HEK293T (cell line): ENCODE measurements around the gene CACNA1S.

Source experiments
- BHLHE40 ChIP-seq: fragments of 450-650 bp; IDR thresholded peaks from 2 replicates; pipeline ENCODE4 v1.6.1; 2016; ENCODE audit warnings: mild to moderate bottlenecking, moderate library complexity, borderline replicate concordance
- FOXK2 ChIP-seq: fragments of 450-650 bp; IDR thresholded peaks from 2 replicates; pipeline ENCODE4 v1.6.1; 2016; ENCODE audit warnings: mild to moderate bottlenecking
- FOXM1 ChIP-seq: fragments of 450-650 bp; IDR thresholded peaks from 2 replicates; pipeline ENCODE4 v1.6.1; 2017; ENCODE audit warnings: mild to moderate bottlenecking, borderline replicate concordance
- LEF1 ChIP-seq: fragments of 450-650 bp; IDR thresholded peaks from 2 replicates; pipeline ENCODE4 v1.6.1; 2017; ENCODE audit warnings: mild to moderate bottlenecking, borderline replicate concordance
- NFRKB ChIP-seq: fragments of 450-650 bp; IDR thresholded peaks from 2 replicates; pipeline ENCODE4 v1.6.1; 2016; ENCODE audit warnings: mild to moderate bottlenecking, moderate library complexity
- SUZ12 ChIP-seq: fragments of 450-650 bp; IDR thresholded peaks from 2 replicates; pipeline ENCODE4 v1.6.1; 2016; ENCODE audit warnings: mild to moderate bottlenecking
- TARDBP ChIP-seq: fragments of 450-650 bp; IDR thresholded peaks from 2 replicates; pipeline ENCODE4 v1.6.1; 2016
- TF ChIP-seq, protein P1 (sequence below): fragments of 450-650 bp; IDR thresholded peaks from 2 replicates; pipeline ENCODE4 v1.6.1; 2016

DNA sequence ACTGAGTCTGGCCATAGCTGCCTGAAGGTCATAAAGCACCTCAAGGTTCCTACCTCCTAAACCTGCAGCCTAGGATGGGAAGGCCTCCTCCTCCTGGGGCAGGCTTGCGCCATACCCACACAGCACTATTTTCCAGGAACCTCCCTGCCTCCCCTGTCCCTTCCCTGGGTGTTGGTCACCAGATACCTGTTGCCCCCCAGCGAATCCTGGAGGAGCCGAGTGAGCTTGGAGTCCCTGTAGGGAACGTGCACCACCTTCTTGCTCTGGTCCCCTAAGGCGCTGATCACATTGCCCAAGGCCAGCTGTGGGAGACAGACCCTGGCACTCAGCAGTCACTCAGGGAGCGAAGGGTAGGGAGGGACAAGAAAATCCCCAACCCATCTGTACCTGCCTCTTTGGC is 108.1 kb downstream of the CACNA1S start:
- TF ChIP-seq NFRKB = no peak
- no peak for TF ChIP-seq FOXM1
- TF ChIP-seq BHLHE40 = no peak
- TF ChIP-seq, protein P1, sequence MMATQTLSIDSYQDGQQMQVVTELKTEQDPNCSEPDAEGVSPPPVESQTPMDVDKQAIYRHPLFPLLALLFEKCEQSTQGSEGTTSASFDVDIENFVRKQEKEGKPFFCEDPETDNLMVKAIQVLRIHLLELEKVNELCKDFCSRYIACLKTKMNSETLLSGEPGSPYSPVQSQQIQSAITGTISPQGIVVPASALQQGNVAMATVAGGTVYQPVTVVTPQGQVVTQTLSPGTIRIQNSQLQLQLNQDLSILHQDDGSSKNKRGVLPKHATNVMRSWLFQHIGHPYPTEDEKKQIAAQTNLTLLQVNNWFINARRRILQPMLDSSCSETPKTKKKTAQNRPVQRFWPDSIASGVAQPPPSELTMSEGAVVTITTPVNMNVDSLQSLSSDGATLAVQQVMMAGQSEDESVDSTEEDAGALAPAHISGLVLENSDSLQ = no peak
- no peak for TF ChIP-seq SUZ12
- TF ChIP-seq TARDBP = no peak
- TF ChIP-seq LEF1 = no peak
- TF ChIP-seq FOXK2 = no peak
